Pons (tissue), 1 donor: Measurements from ENCODE around the gene CD207.

Experiments
- DNase-seq: peaks from one replicate; pipeline ENCODE4 v3.0.0-alpha.2; 2016; ENCODE audit warnings: low spot score

CD207 gene

GRCh38 chr2:70793450-70793849 is 42.2 kb downstream of the CD207 start:
- peak; percentile 38 for DNase-seq

- no peak for DNase-seq
These were observed 45.3 kb downstream of the CD207 start, which contains the start of gene FIGLA for GRCh38 chr2:70790136-70790828. Gene FIGLA (minus strand): TSS chr2:70790643. CDS start chr2:70790638, 5 bp downstream.

GRCh38 chr2:70789304-70790135 is 46.1 kb downstream of the CD207 start:
- DNase-seq, result peak; percentile 67

- peak; percentile 61 for DNase-seq
These were observed 50.3 kb downstream of the CD207 start for GRCh38 chr2:70785137-70785911.

- no peak for DNase-seq
These were observed 51.3 kb downstream of the CD207 start for GRCh38 chr2:70784320-70784719.
